AG10803 (cell line): ENCODE measurements around the gene GALNT2.

Experiments
- DNase-seq: peaks from one replicate; pipeline ENCODE4 v3.0.0; 2010; ENCODE audit warnings: low read depth
- H3K4me3 ChIP-seq: 2 replicates; pipeline ENCODE4 v1.5.1; 2011; ENCODE audit warnings: mild to moderate bottlenecking, low read length, control low read depth
- TF ChIP-seq, protein P1 (sequence below): conservative IDR thresholded peaks from 2 replicates; pipeline ENCODE4 v1.5.1; 2011; ENCODE audit warnings: mild to moderate bottlenecking, low read length, control low read depth, inconsistent platforms

GALNT2 gene

DNA sequence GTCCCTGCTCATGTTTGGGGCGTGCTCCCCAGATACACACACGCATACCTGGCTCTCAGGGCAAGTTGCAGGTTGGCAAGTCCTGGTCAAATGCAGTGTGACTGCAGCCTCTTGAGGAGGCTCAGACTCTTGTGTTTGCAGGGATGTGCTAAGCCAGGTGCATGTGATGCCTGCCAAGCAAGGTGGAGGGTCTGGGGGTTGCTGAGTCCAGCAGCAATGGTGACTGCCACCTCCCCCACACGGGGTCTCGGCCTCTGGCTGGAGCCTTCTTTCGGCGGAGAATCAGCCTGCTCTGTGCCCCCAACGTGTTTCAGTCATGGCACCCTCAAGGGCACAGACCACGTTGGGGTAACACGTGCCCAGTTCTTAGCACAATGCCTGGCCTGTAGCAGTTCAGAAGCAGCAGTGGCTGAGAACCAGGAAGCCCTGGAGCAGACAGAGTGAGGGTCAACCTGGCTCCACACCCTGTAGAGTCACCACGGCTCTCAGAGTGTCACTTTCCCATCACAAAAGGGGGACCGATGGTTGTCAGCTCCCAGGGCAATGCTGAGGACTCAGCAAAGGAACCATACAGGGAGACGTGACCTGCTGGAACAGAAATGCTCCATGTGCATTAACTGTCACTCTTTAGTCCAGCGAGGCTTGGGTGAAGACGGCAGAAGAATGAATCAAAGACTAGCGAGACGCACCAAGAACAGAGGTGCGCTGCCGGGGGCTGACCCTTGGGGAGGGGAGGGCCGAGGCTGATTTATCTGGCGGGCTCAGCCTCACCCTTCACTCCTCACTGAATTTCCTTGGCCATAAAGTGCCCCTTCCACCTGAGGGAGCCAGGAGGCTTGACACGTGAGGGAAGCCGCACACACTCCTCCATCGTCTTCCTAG lies 250.1 kb downstream of the GALNT2 start:
- TF ChIP-seq, protein P1, sequence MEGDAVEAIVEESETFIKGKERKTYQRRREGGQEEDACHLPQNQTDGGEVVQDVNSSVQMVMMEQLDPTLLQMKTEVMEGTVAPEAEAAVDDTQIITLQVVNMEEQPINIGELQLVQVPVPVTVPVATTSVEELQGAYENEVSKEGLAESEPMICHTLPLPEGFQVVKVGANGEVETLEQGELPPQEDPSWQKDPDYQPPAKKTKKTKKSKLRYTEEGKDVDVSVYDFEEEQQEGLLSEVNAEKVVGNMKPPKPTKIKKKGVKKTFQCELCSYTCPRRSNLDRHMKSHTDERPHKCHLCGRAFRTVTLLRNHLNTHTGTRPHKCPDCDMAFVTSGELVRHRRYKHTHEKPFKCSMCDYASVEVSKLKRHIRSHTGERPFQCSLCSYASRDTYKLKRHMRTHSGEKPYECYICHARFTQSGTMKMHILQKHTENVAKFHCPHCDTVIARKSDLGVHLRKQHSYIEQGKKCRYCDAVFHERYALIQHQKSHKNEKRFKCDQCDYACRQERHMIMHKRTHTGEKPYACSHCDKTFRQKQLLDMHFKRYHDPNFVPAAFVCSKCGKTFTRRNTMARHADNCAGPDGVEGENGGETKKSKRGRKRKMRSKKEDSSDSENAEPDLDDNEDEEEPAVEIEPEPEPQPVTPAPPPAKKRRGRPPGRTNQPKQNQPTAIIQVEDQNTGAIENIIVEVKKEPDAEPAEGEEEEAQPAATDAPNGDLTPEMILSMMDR: no peak
- DNase-seq: no peak
- H3K4me3 ChIP-seq: no peak overlapping the region

DNA sequence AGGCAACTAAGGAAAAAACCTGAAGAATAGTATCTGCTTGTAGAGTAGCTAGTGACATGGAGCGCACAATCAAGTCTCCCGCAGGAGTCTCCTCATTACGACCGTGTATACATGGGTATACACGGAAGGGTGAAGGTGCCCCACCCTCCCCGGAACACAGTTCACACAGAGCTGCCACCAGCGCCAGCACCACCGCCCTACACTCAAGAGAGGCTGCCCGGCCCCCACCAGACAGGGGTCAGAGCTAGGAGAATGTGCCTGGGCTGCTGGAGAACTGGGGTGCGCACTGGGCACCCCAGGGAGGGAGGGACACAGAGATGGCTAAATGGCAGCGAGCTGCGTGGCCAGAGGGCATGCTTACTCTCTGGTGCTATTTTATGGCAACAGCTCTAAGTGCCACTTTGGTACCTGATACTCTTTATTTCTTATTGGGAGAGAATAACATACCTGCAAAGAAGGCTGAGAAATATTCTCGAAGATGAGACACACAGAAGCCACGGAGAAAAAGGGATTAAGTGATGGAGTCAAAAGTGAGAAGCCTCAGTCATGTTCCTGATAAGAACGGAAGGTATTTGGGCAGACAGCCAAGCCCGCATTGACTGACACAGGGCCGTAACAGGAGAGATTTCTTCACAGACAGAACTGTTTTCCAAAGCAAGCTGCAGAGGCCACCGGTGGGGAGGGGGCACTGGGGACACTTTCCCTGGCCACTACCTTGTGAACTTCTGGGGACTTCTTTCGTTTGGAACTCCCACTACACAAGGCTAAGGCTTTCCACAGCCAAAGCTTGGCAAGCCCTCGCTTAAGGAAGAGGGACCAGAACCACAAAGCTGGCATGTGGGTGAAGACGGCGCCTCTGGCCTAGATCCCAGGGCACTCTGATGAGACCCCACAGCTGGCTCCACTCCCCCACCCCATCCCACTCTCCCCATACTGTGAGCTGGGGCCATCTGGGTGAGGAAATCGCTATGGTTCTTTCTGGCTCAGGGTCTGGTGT lies 251.1 kb downstream of the GALNT2 start:
- no peak overlapping the region for H3K4me3 ChIP-seq
- TF ChIP-seq, protein P1: no peak
- DNase-seq: no peak

DNA sequence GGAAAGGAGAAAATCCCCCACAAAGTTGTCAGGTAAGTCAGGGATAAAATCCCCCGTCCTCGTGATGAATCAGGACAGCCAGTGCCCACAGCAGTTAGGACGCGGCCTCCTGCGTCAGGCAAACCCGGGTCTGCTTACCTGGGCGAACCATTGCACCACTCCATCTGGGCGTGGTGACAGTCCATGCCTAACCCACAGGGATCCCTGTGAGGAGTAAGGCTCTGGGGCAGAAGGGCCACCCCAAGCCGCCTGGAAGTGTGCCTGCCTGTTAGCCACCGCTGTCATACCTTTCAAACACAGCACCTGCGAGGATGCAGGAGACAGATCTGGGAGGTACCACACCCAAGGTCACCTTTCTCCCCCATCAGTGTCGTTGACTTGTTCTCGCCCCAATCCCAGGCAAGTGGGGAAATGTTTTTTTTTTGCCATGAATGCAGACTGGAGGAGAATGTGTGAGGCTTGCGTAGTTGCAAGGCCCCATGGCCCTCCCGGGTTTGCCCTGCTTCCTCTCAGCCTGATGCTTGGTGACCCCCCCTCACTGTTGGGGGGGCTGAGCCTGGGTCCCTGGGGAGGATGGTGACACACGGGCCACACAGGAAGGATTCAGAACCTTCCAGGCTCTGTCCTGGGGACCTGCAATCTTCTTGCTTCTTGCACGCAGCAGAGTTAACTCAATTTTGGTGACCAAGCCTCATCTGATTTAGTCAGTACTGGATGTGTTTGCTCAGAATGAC lies 252.1 kb downstream of the GALNT2 start:
- H3K4me3 ChIP-seq: no peak overlapping the region
- no peak for DNase-seq
- TF ChIP-seq, protein P1: no peak

DNA sequence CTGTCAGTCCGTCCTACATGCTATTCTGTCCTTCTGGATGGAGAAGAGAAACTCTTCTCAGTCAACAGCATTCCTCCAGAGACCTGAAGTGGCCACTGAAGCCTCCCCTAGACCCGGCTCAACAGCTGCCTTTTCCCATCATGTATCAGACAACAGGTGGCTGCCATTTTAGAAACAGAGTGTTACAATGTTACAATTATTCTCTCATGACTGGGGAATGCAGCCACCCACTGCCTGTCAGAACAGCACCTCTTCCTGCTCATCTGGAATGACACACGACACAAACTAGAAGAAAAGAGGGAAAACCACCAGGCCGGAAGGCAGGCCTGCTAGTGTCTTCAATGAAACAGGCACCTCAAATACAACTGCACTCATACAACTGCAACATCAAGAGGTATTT lies 253.8 kb downstream of the GALNT2 start:
- H3K4me3 ChIP-seq: no peak overlapping the region
- no peak for DNase-seq
- TF ChIP-seq, protein P1: no peak

DNA sequence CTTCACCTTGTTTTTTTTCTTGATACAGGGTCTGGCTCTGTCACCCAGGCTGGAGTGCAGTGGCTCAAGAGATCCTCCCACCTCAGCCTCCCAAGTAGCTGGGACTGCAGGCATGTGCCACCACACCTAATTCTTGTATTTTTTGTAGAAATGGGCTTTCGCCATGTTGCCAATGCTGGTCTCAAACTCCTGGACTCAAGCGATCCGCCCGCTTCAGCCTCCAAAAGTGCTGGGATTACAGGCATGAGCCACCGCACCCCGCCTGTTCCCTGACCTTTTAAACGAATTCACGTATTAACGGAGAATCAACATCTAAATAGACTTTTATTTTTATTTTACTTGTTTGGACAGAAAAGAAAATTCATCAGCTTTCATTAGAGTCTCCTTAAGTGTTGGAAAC lies 254.3 kb downstream of the GALNT2 start:
- H3K4me3 ChIP-seq: no peak overlapping the region
- TF ChIP-seq, protein P1: no peak
- DNase-seq: no peak

DNA sequence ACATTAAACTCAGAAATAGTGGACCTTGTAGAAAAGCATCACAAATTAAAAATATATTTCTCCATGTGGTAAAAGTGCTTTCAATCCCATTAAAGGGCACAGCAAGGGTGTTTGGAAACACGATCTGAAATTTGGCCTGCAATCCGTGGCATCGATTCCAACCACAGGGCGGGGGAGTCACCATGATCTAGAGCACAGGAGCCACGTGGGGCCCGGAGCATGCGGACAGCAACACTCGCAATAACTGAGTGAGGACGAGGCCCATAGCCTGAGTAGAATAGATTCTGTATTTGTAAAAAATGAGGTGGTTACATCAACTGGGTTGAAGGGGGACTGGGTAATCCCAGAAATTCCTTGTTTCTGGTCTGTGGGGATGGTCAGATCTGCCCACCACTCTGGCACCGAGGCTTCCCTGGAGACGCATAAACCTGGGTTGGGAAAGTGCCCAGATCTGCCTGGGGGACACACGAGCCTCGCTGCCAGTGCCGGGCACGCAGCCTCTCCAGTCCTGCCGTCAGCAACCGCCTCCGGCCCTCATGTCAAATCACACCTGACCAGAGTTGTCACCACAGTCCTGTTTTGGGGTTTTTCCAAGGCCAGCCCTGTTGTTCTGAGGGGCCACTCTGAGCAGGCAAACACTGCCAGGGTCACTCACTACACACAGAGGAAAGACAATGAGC lies 254.8 kb downstream of the GALNT2 start:
- TF ChIP-seq, protein P1: no peak
- H3K4me3 ChIP-seq: no peak overlapping the region
- no peak for DNase-seq
